Measurements from ENCODE around the gene GPR153.

Gene GPR153

DNA sequence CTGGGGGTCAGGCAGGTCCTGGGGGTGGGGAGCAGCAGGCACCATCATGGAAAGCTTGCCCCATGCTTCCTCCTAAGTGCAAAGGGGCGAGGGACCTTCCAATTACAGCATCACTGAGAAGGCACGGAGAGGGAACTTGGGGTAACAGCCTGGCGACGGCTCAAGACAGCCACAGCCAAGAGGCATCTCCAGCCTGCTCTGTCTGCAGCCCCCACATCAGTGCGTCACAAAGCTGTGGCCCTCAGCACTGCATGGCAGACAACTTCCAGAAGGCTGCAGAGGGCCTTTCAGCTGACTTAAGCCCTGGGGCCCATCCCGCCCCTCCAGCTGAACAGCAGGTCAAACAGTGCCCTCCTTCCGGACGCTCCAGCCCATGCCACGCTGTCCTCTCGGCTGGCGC lies 13.2 kb upstream of the GPR153 start:
- in situ Hi-C loops (cut with HindIII; ENCODE audit: low pct_ligation_motif_present, low sequenced_read_pairs), result no loop called here
- TF ChIP-seq, protein P1, sequence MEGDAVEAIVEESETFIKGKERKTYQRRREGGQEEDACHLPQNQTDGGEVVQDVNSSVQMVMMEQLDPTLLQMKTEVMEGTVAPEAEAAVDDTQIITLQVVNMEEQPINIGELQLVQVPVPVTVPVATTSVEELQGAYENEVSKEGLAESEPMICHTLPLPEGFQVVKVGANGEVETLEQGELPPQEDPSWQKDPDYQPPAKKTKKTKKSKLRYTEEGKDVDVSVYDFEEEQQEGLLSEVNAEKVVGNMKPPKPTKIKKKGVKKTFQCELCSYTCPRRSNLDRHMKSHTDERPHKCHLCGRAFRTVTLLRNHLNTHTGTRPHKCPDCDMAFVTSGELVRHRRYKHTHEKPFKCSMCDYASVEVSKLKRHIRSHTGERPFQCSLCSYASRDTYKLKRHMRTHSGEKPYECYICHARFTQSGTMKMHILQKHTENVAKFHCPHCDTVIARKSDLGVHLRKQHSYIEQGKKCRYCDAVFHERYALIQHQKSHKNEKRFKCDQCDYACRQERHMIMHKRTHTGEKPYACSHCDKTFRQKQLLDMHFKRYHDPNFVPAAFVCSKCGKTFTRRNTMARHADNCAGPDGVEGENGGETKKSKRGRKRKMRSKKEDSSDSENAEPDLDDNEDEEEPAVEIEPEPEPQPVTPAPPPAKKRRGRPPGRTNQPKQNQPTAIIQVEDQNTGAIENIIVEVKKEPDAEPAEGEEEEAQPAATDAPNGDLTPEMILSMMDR (IDR thresholded peaks at IDR 0.05; ENCODE audit: low read depth, low read length, missing control alignments), result no peak

DNA sequence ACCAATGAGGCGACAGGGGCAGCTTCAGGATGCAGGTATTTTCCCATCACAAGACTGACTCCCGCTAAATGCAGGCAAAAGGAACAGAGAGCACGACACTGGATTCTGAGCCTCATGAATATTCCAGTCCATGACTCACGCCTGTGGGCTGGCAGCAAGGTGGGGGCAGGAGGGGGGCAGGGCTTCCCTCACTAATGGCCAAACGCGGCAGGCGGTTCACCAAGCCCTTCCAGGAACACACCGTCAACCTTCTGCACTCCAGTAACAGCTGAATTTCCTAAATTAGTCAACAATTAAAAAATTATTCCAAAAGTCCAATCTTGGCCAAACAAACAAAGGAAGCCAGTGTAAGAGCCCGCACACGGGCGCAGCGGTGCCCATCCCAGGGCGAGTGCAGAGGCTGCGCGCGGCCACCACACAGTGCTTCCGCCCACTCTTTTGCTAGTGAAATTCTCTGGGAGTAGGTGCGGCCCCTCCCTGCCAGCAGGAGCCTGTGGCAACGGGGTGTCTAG lies 12.5 kb upstream of the GPR153 start:
- in situ Hi-C loops (cut with HindIII; ENCODE audit: low pct_ligation_motif_present, low sequenced_read_pairs), result no loop called here
- Histone ChIP-seq H3K36me3 (replicated peaks) (no peaks in the 10 kb centered on the region), H3K27me3 (replicated peaks) (no peaks in the 10 kb centered on the region), H3K4me3 (ENCODE audit: low read depth, low read length) (no peak overlapping the region), H3K27ac (no peak overlapping the region)
- TF ChIP-seq, protein P1 (IDR thresholded peaks at IDR 0.05; ENCODE audit: low read depth, low read length, missing control alignments), result no peak
- peak; percentile 41 for DNase-seq

More for the DNA sequence above, 13.2 kb upstream of the GPR153 start:
- Histone ChIP-seq H3K27ac (no peak overlapping the region), H3K36me3 (replicated peaks) (no peaks in the 10 kb centered on the region), H3K4me3 (ENCODE audit: low read depth, low read length) (no peak overlapping the region), H3K27me3 (replicated peaks) (no peaks in the 10 kb centered on the region)
- DNase-seq, result no peak

DNA sequence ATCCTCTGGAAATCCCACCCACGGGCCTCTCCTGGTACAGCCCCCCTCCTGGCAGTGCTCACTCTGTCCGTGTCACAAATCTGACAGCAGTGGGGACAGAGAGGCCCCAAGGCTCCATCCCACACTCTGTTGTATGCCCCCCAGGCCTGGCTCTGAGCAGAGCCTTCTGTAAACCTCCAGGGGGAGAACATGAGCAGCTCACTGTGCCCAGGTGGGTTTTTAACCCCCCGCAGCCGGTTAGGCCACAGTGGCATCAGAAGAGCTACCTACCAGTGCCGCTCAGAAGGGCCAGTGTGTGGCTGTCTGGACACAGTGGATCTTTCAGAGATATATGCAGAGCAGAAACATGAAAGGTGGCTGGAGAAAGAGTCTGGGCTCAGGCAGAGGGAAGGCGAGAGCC lies 12.0 kb upstream of the GPR153 start:
- Histone ChIP-seq H3K27ac (no peak overlapping the region), H3K36me3 (replicated peaks) (no peaks in the 10 kb centered on the region), H3K27me3 (replicated peaks) (no peaks in the 10 kb centered on the region), H3K4me3 (ENCODE audit: low read depth, low read length) (no peak overlapping the region)
- in situ Hi-C loops (cut with HindIII; ENCODE audit: low pct_ligation_motif_present, low sequenced_read_pairs), result no loop called here
- DNase-seq, result no peak
- TF ChIP-seq, protein P1 (IDR thresholded peaks at IDR 0.05; ENCODE audit: low read depth, low read length, missing control alignments), result peak; percentile 56

DNA sequence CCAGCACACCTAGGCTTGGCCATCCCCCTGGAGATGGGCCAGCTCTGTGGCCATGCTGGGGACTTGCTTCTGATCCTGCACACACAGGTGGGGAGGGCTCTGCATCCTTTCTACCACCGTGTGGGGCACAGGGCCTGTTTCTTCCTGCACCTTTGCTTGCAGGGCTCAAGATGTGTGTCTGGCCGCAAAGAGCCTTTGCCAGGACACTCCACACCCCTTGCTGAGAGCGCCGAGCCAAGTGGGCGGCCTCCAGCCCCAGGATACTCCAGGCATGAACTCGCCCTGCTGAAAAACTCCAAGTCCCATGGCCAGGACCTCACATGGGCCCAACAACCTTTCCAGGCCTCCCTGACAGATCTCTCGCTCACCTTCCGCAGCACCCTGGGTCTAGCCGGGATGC lies 11.6 kb upstream of the GPR153 start:
- in situ Hi-C loops (cut with HindIII; ENCODE audit: low pct_ligation_motif_present, low sequenced_read_pairs), result no loop called here
- DNase-seq, result no peak
- TF ChIP-seq, protein P1 (IDR thresholded peaks at IDR 0.05; ENCODE audit: low read depth, low read length, missing control alignments), result no peak
- no peaks in the 10 kb centered on the region for H3K36me3 ChIP-seq (replicated peaks)
- no peak overlapping the region for H3K27ac ChIP-seq
- no peak overlapping the region for H3K4me3 ChIP-seq (ENCODE audit: low read depth, low read length)
- H3K27me3 ChIP-seq (replicated peaks), result no peaks in the 10 kb centered on the region

DNA sequence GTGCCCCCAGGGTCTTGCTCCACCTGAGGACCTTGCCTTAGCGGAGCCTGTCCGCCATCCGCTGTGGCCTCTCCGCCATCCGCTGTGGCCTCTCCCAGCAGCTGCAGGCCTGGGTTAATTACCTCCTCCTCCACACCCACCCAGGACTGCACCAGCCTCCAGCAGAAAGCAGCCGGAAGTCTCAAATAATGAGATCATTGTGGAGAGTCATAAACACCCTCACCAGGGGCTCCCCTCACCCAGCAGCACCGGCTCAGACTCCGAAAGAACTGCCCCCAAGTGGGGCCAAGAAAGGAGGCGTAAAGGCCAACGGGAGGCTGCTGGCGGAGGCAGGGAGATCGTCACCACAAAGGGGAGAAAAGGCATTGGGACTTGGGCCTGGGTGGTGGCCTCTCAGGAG lies 10.7 kb upstream of the GPR153 start:
- in situ Hi-C loops (cut with HindIII; ENCODE audit: low pct_ligation_motif_present, low sequenced_read_pairs), result no loop called here
- TF ChIP-seq, protein P1 (IDR thresholded peaks at IDR 0.05; ENCODE audit: low read depth, low read length, missing control alignments), result no peak
- no peak for DNase-seq
- no peak overlapping the region for H3K27ac ChIP-seq
- H3K4me3 ChIP-seq (ENCODE audit: low read depth, low read length), result no peak overlapping the region
- H3K27me3 ChIP-seq (replicated peaks), result no peaks in the 10 kb centered on the region
- no peaks in the 10 kb centered on the region for H3K36me3 ChIP-seq (replicated peaks)

DNA sequence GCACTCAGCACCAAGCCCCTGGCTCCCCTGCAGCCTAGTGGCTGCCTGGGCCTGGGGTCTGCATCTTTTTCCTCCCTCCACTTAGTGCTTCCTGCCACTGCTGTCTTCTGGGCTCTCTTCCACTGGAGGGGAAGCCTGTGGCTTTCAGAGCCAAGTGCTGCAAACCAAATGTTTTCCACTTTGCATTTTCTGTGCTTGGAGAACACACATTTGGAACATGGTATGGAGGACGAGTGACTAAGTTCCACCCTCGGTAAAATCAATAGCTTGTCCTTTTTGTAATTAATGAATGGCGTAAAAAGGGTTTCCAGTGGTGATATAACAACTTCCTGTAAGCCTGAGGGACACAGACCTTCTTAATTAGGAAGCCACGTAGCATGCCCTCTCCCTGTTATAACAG lies 10.1 kb upstream of the GPR153 start:
- TF ChIP-seq, protein P1 (IDR thresholded peaks at IDR 0.05; ENCODE audit: low read depth, low read length, missing control alignments), result no peak
- Histone ChIP-seq H3K27ac (no peak overlapping the region), H3K4me3 (ENCODE audit: low read depth, low read length) (no peak overlapping the region), H3K27me3 (replicated peaks) (no peaks in the 10 kb centered on the region), H3K36me3 (replicated peaks) (no peaks in the 10 kb centered on the region)
- in situ Hi-C loops (cut with HindIII; ENCODE audit: low pct_ligation_motif_present, low sequenced_read_pairs), result no loop called here
- DNase-seq, result no peak

Measured in brain microvascular endothelial cell (primary cell).